NCI-H1417 treated with DMSO at 0.1 percent for 48 hours (cell line): ENCODE measurements around the gene CST2.
"Not testable (repeated sequence)": the region's sequence is repeated elsewhere in the genome, so short reads cannot be mapped to it uniquely, and the experiment has no call there.

Experiments used
- DNase-seq: peaks from one replicate; lab custom pipeline; 2025; lab: John Stamatoyannopoulos, UW

Gene CST2

GRCh38 chr20:23826541-23827021 is at the start of gene CST2:
Gene CST2, minus strand, starts transcription at chr20:23826729. Its CDS starts 69 bp downstream, at chr20:23826660.
- no peak for DNase-seq

- no peak for DNase-seq
These were observed 49.2 kb upstream of the CST2 start for GRCh38 chr20:23875606-23876237.

- DNase-seq, result no peak
These were observed 48.2 kb upstream of the CST2 start for GRCh38 chr20:23874747-23875146.

- DNase-seq, result no peak
These were observed 47.0 kb upstream of the CST2 start for GRCh38 chr20:23873370-23874015.

- no peak for DNase-seq
These were observed 45.5 kb upstream of the CST2 start for GRCh38 chr20:23872065-23872464.

- DNase-seq, result no peak
These were observed 43.9 kb upstream of the CST2 start for GRCh38 chr20:23870461-23870860.

- no peak for DNase-seq
These were observed 43.0 kb upstream of the CST2 start for GRCh38 chr20:23869520-23869919.

GRCh38 chr20:23868321-23868720 is 41.8 kb upstream of the CST2 start:
- DNase-seq, result no peak

GRCh38 chr20:23867152-23867776 is 40.7 kb upstream of the CST2 start:
- DNase-seq, result no peak

GRCh38 chr20:23860771-23861170 is 34.2 kb upstream of the CST2 start:
- not testable (repeated sequence) for DNase-seq

- DNase-seq, result no peak
These were observed 31.6 kb upstream of the CST2 start for GRCh38 chr20:23857962-23858595.

GRCh38 chr20:23856736-23857135 is 30.2 kb upstream of the CST2 start:
- DNase-seq, result no peak

GRCh38 chr20:23856226-23856625 is 29.7 kb upstream of the CST2 start:
- no peak for DNase-seq

- DNase-seq, result no peak
These were observed 15.2 kb upstream of the CST2 start for GRCh38 chr20:23841693-23842092.

- no peak for DNase-seq
These were observed 9.2 kb upstream of the CST2 start for GRCh38 chr20:23835716-23836115.

- no peak for DNase-seq
These were observed 6.4 kb upstream of the CST2 start for GRCh38 chr20:23832775-23833513.

- DNase-seq, result not testable (repeated sequence)
These were observed 5.4 kb upstream of the CST2 start for GRCh38 chr20:23831961-23832360.

- no peak for DNase-seq
These were observed 2.8 kb downstream of the CST2 start for GRCh38 chr20:23823621-23824324.

GRCh38 chr20:23823111-23823510 is 3.4 kb downstream of the CST2 start:
- DNase-seq, result no peak

- no peak for DNase-seq
These were observed 6.0 kb downstream of the CST2 start for GRCh38 chr20:23820493-23820892.

GRCh38 chr20:23811559-23811958 is 15.0 kb downstream of the CST2 start:
- not testable (repeated sequence) for DNase-seq
